HG03521 (cell line): ENCODE measurements around the gene MIXL1.
"Not testable (repeated sequence)": the region's sequence is repeated elsewhere in the genome, so short reads cannot be mapped to it uniquely, and the experiment has no call there.

Experiments used
- ATAC-seq: cut with Tn5 transposase; IDR thresholded peaks from one replicate; pipeline ENCODE4 v1.9.1; 2021; ENCODE audit warnings: mild to moderate bottlenecking, moderate library complexity; ENCODE audit not compliant: unreplicated experiment

MIXL1 gene

GRCh38 chr1:226212545-226212944, 10.9 kb upstream of the MIXL1 start:
- ATAC-seq, result no peak

GRCh38 chr1:226215239-226215638, 8.2 kb upstream of the MIXL1 start:
- ATAC-seq, result no peak

GRCh38 chr1:226216056-226216455, 7.4 kb upstream of the MIXL1 start:
- no peak for ATAC-seq

- ATAC-seq, result no peak
These were observed 6.2 kb upstream of the MIXL1 start for GRCh38 chr1:226217273-226217672.

GRCh38 chr1:226220473-226221189, 2.8 kb upstream of the MIXL1 start:
- ATAC-seq, result no peak

GRCh38 chr1:226222686-226223085, 778 bp upstream of the MIXL1 start:
- no peak for ATAC-seq

GRCh38 chr1:226223786-226224244, 351 bp downstream of the MIXL1 start:
- ATAC-seq, result peak; percentile 61

GRCh38 chr1:226226601-226227000, 3.1 kb downstream of the MIXL1 start:
- no peak for ATAC-seq

GRCh38 chr1:226233293-226233692, 9.8 kb downstream of the MIXL1 start:
- no peak for ATAC-seq

GRCh38 chr1:226233806-226234205, 10.3 kb downstream of the MIXL1 start:
- no peak for ATAC-seq

- no peak for ATAC-seq
These were observed 13.4 kb downstream of the MIXL1 start for GRCh38 chr1:226236826-226237225.

GRCh38 chr1:226239421-226239820, 16.0 kb downstream of the MIXL1 start:
- ATAC-seq, result no peak

GRCh38 chr1:226248091-226248490, 24.6 kb downstream of the MIXL1 start:
- ATAC-seq, result no peak

- ATAC-seq, result no peak
These were observed 25.3 kb downstream of the MIXL1 start for GRCh38 chr1:226248796-226249195.

GRCh38 chr1:226250511-226250910, 27.0 kb downstream of the MIXL1 start:
- ATAC-seq, result no peak

- ATAC-seq, result not testable (repeated sequence)
These were observed 29.4 kb downstream of the MIXL1 start for GRCh38 chr1:226252841-226253240.

- ATAC-seq, result no peak
These were observed 30.5 kb downstream of the MIXL1 start for GRCh38 chr1:226253933-226254332.

- no peak for ATAC-seq
These were observed 31.9 kb downstream of the MIXL1 start for GRCh38 chr1:226255380-226255779.

- ATAC-seq, result no peak
These were observed 38.4 kb downstream of the MIXL1 start for GRCh38 chr1:226261818-226262217.

- ATAC-seq, result no peak
These were observed 45.1 kb downstream of the MIXL1 start for GRCh38 chr1:226268421-226269124.

GRCh38 chr1:226272233-226272902, 48.9 kb downstream of the MIXL1 start:
- not testable (repeated sequence) for ATAC-seq

- ATAC-seq, result no peak
These were observed 50.7 kb downstream of the MIXL1 start for GRCh38 chr1:226274138-226274537.
